SKM-1 treated with dmso at 0.1 percent for 144 hours (cell line): Measurements from ENCODE around the gene ATG3.
"Not testable (repeated sequence)": the region's sequence is repeated elsewhere in the genome, so short reads cannot be mapped to it uniquely, and the experiment has no call there.

Experiments used
- DNase-seq: peaks from one replicate; lab custom pipeline; 2025; ENCODE audit not compliant: unreplicated experiment; lab: John Stamatoyannopoulos, UW

The ATG3 gene

DNA sequence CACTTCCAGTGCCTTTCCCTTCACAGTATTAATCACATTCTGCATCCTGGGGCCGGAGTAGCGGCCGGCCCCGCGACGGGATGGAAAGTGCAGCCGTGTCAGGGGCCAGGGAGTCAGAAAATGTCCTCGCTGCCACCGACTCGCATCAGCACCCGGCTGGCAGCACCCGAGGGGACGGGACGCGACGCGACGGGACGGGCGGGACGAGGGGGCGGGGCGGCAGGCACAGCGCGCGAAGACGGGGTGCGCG is 353 bp downstream of the ATG3 start:
- DNase-seq = no peak

DNA sequence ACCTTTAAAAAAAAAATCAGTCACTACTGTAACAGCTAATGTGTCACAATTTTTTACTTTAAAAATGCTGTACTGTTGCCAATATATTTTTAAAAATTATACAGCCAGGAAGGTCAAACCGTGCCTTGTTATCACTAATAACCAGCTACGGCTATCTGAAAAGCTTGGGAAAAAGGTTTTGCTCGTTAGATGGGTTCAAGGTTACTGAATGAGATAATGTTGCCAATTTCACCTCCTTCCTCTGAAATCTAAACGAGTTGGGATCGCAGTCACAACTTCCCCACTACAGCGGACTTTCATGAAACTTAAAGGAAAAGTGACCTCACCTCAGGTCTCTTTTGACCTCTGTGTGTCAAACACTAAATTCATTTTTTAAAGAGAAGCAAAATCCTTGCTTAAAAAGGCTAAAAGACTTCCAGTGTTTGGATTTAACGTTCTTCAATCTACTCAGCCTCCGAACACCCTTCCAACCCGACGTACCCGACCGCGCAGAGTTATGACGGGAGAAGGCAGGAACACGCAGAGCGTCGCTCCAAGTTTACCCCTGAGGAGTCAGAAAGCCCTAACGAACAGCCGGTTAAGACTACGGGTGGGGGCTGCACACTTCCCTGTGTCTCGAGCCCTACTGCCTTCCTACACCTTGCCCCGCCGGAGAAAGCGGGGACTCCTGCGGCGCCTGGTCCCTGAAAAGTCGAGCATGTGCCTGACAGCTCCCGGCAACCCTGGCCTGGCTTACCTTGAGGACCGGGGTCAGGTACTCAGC is 860 bp downstream of the ATG3 start:
- DNase-seq = peak; percentile 39

DNA sequence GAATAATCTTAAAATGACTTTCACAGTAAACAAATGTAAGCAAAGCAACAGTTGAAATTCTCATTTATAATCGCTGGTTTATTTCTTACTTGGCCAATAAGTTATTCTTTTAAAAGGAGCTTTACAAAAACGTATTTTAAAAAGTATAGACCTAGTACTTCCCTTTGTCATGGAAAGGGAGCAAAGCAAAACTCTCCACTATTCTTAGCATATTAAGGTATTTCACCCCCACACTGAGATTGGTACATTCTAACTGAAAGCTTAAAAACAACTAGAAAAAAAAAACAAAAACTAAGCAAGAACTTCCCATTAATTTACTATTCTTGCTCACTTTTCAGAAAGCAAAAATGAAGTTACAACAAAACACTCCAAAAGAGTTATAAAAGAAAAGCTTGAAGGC is 1.5 kb downstream of the ATG3 start:
- no peak for DNase-seq

DNA sequence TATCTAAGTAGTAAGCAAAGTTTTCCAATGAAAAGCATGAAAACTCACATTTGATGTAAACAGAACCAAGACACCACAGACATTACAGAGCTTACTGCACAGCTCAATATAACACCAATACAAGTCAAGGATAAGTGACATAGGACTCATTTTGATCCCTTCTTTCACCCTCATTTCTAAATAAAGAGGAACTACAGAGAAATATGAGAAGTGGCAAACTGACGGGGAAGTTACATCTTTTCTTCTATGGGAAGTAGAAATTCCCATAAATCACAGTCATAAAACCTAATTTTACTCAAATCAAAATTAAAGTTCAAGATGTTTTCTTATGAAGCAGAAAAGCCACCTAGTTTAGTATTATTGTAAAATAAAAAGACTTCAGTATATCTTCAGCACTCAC is 3.8 kb downstream of the ATG3 start:
- DNase-seq = peak; percentile 2

DNA sequence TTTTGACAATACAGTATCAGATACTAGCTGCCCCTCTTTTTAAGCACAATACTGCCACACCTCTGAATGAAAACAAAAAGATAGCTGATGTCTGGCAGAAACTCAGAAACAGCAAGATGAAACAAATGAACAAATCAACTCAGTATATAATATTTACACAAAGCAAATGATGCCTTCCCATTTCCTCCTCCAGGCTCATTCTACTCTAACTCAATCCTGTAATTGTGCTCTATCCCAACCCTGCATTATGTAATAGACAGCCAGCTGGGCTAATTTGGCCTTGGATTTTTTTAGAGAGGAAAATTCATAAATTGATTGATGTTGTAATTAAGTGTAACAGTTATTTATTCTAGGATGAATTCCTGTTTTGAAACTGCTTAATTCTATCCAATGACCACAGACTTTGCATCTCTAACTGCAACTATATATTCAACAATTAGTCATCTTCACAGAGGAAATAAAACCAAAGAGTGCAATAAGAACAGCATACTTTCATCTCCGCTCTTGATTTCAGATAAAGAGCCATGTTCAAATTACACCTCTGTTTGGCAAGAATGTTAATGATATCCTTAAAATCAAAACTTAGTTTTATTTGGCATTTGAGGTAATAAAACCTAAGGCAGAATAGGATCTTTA is 6.1 kb downstream of the ATG3 start:
- DNase-seq = no peak

DNA sequence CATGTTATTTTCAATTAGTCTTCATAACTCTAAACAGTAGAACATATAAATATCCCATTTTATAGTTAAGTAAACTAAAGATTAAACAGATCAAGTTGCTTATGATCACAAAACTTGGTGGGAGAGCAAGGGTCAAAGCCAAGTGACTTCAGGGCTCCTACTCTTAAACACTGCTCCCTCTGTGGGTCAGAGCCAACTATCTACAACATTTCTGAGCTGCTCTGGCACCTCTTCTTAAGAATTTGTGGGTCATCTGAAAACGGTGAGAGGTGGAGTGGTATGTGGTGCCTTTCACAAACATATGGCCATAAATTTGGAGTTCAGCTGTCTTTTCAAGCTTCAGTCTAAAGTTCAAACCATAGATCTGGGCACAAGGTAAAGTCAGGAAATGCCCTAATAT is 10.9 kb downstream of the ATG3 start:
- DNase-seq = no peak

DNA sequence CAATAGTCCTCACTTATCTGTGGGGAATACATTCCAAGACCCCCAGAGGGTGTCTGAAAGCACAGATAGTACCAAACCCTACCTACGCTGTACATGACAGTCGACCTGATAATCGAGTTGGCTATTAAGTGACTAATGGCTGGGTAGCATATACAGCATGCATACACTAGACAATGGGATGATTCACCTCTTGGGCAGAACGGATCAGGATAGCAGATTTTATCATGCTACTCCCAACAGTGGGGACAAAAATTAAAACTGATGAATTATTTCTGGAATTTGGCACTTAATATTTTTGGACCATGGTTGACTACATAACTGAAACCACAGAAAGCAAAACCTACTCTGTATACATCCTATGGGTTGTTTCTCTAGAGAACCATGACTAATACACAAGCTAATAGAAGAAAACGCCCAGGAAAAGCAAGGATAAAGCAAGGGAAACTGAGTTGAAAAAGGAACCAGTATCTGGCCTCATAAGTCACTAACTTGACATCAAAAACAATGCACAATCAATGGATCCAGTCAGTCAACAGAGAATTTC is 15.5 kb downstream of the ATG3 start:
- no peak for DNase-seq

DNA sequence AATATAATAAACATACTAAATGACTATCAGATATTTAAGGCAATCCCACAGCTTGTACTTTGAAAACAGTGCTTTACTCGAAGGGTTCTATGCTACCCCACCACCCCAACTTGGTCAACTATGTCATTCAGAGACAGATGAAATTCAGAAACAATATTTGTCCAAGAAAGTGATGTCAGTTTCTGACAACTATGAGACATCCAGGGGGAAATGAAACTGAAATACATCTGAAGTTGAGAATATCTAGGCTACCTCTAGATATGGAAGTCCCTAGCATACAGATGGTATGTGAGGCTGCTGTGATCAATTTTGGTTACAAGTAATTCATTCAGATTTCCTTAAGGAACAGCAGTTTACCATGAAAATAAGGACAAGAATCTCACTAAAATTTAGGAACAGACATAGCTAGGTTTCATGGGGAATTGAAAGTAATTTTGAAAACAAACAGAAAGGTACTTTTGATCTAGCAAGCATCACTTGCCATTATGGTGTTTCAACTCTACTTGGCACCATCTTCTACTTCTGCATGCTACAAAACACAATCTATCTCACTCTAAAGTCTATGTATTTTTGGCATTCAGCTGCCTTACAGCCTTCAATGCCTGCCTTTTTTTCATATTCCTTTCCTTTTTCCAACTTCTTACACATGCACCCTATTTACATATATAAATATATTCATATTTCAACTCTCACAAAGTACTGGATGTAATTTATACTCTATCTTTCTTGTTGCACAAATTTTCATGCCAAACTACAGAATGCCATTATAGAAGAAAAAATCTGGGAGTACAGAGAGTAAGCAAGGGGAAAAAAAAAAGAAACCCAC is 21.7 kb downstream of the ATG3 start:
- DNase-seq = no peak

DNA sequence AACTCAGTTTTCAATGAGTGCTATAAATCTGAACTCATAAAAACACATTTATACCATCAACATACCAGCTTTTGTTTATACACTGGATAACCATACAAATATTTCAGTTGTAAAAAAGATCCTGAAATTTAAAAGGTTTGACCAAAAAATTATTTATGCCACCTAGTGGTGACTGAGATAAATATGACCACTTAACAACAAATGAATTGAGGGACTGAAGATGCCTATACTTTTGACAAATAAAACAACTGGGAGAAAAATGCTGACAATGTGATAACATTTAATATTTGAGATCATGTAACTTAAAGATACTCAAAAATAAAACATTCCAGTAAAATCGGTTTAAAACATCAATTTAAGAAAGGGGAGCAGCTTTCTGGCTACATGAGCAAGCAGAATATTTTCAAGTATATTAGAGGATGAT is 30.4 kb downstream of the ATG3 start:
- peak; percentile 44 for DNase-seq

DNA sequence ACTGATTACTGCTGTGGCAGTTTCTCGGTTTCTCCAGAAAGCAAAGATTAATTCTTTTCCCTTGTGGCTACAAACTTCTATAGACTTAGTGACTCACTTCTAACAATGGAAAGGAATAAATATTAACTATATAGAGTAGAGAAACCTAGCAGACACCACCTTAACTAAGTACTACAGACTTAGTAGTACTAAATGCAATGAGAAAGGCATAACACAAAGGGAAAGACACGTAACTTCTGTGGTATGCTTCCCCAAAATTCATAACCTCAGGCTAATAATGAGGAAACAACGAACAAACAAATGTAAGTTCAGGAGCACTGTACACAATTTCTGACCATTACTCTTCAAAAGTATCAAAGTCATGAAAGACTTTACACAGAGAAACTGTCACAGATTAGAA is 31.2 kb downstream of the ATG3 start:
- DNase-seq = no peak

DNA sequence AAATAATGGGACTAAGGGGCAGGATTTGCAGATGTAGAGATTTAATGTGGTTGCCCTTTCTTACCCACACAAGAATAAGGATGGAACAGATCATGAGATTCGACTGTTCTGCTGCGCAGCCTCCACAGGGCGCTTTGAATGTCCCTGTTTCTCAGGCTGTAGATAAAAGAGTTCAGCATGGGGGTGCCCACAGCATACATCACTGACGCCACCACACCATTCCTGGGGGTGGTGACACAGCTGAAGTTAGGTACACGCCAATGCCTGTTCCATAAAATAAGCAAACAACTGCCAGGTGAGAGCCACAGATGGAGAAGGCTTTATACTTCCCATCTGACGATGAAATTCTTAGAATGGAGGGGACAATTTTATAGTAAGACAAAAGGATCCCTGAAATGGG is 37.6 kb downstream of the ATG3 start:
- DNase-seq = not testable (repeated sequence)

DNA sequence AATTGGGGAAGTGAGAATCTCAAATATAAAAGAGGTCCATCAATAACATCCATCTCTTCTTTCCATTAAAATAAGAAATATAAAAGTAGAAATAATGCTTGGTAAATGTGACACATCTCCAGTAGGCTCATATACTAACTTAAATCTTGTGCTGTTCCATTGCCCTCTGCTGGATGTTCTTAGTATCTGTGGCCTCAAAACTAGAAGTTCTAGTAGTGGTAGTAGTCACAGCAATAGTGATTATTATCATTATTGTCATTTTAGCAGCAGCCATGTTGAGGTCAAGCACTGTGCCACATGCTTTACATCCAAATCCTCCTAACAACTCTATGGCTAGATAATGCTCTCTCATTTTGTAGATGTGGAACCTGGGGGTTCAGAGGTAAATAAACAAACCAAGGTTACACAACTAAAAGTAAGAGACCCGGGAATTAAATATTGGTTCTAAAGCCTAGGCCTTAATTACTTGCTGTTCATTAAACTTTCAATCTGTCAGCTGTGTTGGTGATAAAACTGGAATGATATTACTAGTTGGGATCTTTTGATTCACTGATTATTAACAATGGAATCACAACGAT is 42.2 kb downstream of the ATG3 start:
- peak; percentile 68 for DNase-seq

DNA sequence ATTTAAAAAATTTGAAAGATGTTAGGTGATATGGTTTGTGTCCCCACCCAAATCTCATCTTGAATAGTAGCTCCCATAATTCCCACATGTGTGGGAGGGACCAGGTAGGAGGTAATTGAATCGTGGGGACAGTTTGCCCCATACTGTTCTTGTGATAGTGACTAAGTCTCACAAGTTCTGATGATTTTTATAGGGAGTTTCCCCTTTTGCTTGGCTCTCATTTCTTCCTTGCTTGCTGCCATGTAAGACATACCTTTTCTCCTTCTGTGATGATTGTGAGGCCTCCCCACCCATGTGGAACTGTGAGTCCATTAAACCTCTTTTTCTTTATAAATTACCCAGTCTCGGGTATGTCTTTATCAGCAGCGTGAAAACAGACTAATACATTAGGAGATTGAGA is 42.8 kb downstream of the ATG3 start:
- not testable (repeated sequence) for DNase-seq

DNA sequence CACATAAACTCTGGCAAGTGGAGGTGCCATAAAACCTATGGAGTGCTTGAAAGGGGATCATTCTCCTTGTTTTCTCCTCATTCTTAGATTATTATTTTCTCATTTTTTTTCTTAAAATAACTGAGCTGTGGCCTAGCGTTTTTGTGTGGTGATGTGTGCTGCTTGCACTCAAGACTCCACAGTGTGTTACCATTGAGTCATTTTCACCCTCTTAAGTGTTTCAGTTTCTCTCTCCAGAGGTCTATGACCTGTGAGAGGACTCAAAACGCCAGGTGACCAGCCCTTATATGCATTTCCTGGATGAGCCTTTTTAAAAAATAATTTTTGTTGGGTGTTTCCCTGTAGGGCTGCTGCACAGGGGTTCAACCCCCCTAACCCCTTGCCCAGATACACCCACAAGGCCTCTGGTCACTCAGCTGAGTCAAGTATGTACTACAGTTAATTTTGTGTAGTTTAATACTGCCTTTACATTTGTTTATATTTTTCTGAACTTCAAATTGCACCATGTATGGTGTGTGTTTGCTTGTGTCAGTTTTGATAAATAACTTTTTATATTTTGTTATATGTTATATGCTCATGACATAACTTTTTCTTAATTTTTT is 47.1 kb downstream of the ATG3 start:
- DNase-seq = no peak

DNA sequence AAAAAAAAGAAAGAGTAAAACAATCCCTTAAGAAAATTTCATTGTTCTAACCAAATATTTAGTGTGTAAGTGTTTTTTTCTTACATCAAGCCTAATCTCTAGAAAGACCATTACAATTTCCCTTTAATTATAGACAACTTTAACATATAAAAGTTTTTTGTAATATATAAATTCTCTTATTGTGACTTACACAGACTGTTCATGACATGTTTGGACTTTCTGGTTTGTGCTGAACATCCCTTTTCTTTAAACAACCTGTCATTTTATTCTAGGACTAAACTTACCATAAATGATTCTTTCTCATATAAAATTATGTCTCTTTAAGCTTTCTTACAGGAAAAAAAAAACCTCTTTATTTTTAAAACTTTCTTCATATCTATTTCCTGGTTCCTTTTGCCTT is 49.4 kb downstream of the ATG3 start:
- no peak for DNase-seq

DNA sequence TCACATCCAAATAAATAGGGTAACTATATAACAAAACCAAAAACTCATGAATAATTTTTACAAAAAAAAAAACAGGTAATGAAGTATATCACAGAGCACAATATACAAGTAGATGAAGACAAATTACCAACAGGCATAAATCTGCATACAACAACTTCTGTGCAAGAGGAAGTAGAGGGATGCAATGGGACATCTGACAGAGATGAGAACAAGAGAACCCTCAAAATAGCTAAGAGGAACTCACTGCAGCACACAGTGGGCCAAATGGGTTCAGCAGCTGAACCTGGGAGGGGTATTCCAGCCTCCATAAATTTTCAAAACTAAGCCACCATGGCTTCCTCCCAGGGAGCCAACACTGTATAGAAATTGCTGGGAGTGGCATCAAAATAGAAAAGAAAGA is 52.9 kb downstream of the ATG3 start:
- peak; percentile 29 for DNase-seq

DNA sequence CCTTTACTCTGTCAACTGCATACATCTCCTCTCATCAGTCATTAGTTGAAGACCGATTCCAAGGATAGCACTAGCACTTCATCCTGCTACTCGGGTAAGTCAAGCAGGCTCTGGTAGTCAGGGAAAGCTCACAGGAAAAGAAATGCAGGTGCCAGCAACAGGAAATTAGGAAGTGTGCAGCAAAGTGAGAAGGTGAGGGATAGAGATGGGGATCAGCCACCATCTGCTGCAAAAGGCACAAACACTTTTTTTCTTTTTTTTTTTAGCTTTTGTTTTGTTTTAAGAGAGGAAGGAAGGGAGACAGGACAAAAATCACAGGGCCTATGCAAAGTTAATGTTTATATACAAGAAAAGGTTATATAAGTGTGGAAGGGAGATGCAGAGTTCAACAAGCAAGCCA is 53.5 kb downstream of the ATG3 start:
- DNase-seq = no peak

DNA sequence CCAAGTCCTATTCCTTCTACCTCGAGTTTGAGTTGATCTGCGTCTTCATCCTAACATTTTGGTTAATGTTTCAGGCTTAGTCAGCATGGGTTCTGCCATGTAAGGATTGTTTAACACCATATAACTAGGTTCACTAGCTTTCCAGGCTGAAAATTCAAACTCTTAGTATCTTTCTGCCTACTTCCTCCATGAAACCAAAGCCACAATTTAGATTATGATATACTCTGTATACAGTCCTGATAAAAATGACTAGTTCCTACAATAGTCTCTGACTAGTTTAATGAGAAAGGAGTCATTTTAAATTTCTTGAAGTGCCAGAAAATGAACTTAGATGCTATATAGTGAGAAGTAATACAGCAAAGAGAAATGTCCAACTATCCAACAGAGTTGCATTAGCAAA is 55.9 kb downstream of the ATG3 start:
- DNase-seq = no peak

DNA sequence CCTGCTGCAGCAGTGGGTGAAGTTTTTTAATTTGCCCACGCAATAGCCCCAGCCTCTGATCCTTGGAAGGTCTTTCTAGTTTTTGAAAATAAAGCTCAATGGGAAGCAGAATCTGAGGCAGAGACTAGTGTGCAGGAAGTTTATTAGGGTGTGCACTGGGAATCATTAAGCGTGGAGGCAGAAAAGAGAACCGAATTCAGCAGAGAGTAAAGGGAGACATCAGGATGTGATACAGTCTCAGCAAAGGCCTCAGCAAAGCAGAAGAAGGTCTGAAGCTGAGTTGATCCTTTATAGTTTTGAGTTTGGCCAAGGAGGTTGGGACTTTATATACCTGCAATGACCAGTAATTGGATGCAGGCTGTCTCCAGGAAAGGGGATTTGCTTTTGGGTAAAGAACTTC is 57.6 kb downstream of the ATG3 start:
- DNase-seq = no peak

DNA sequence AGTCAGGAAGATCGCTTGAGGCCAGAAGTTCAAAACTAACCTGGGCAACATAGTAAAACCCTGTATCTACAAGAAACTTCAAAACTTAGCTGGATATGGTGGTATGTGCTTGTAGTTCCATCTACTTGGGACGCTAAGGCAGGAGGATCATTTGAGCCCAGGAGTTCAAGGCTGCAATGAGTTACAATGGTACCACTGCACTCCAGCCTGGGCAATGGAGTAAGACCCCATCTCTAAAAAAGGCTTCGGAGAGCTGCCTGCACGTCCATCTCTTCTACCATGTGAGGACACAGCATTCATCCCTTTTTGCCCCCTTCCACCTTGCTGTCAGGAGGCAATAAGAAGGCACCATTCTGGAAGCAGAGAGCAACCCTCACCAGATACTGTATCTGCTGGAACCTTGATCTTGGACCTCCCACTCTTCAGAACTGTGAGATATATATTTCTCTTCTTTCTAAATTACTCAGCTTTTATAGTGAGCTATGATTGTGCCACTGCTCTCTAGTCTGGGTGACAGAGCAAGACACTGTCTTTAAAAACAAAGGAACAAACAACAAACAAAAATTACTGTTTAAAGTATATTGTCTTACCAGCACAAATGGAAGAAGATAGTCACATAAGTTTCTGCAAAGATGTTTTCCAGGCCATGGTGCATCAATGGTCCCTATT is 58.3 kb downstream of the ATG3 start:
- no peak for DNase-seq

DNA sequence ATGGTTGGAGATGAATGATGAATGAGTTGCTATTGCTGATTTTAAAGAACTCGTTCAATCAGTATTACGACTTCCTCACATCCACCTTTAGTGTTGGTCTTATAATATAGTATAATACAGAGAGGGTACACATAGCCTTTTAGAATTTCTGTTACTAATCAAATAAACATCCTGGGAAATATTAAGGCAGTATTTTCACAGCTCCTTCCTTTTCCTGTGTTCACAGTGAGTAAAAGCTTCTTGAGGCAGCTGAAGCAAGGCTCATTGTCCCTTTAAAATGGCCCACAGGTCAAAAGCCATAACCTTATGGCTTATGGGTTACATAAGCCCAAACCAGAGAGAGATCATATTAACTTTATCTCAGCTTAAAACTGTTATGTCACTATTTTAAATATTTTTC is 61.1 kb downstream of the ATG3 start:
- no peak for DNase-seq
